DND-41 (cell line): ENCODE data around the gene CLK2.

Experiments used
- CTCF ChIP-seq: IDR thresholded peaks from 2 replicates; pipeline ENCODE4 v1.5.1; 2012; ENCODE audit warnings: borderline replicate concordance, low read length, moderate library complexity, mild to moderate bottlenecking; ENCODE audit not compliant: poor library complexity, severe bottlenecking; ENCODE audit errors: extremely low read depth
- EZH2 ChIP-seq: IDR thresholded peaks from 3 replicates; pipeline ENCODE4 v1.6.1; 2012; ENCODE audit warnings: borderline replicate concordance, low read depth, mild to moderate bottlenecking, moderate library complexity, low read length, inconsistent platforms; ENCODE audit not compliant: severe bottlenecking

DNA sequence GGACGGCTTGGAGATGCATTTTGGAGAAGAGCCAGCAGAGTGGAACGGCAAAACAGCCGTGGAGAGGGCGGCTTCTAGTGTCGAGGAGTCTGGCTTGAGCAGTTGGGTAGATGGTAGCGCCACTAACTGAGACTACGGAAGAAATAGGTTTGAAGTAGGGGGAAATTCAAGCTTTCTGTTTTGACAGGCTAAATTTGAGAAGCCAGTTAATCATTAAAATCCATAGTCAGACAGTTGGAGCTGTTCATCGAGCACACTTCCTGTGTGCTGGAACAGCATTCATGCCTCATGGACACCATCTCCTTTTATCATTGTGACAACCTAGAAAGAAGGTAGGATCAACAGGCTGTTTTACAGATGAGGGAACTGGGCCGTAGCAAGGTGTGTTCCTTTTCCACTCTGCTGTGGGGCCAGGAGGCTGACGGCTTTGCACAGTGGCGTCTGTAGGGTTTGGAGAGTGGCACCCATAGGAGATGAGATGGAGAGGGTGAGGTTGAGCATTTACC, 31.3 kb upstream of the CLK2 start:
- TF ChIP-seq CTCF = no peak
- no peak for TF ChIP-seq EZH2
